Fibroblast of skin of left quadriceps (primary cell): Measurements from ENCODE around the gene TSPAN3.

Experiments
- DNase-seq, 2 experiments: peaks; one replicate each; pipeline ENCODE4 v3.0.0-alpha.2; 2013; ENCODE audit warnings: low read depth in 2 of 2

The TSPAN3 gene

GRCh38 chr15:77009646-77010311 lies 61.1 kb downstream of the TSPAN3 start:
- DNase-seq, result no peak

GRCh38 chr15:77009176-77009575 lies 61.7 kb downstream of the TSPAN3 start:
- no peak for DNase-seq

- DNase-seq, result no peak
These were observed 66.7 kb downstream of the TSPAN3 start for GRCh38 chr15:77004189-77004588.

- DNase-seq, result no peak
These were observed 67.7 kb downstream of the TSPAN3 start for GRCh38 chr15:77002954-77003912.

- no peak for DNase-seq
These were observed 68.5 kb downstream of the TSPAN3 start for GRCh38 chr15:77002436-77002835.

- DNase-seq, result no peak
These were observed 68.9 kb downstream of the TSPAN3 start for GRCh38 chr15:77001966-77002365.

- DNase-seq, result no peak
These were observed 69.6 kb downstream of the TSPAN3 start for GRCh38 chr15:77001351-77001750.

- no peak for DNase-seq
These were observed 70.9 kb downstream of the TSPAN3 start for GRCh38 chr15:76999996-77000395.

GRCh38 chr15:76998663-76999285 lies 72.1 kb downstream of the TSPAN3 start:
- DNase-seq, result no peak

GRCh38 chr15:76996526-76997401 lies 74.1 kb downstream of the TSPAN3 start:
- DNase-seq, result no peak

- no peak for DNase-seq
These were observed 74.8 kb downstream of the TSPAN3 start for GRCh38 chr15:76996076-76996525.

- no peak for DNase-seq
These were observed 75.7 kb downstream of the TSPAN3 start, which contains the start of gene PSTPIP1 for GRCh38 chr15:76994971-76995945. PSTPIP1 (plus strand) TSS chr15:76995126; CDS start chr15:76995574, 448 bp downstream.

GRCh38 chr15:76994496-76994895 lies 76.4 kb downstream of the TSPAN3 start:
- DNase-seq, result no peak

- no peak for DNase-seq
These were observed 76.9 kb downstream of the TSPAN3 start for GRCh38 chr15:76994001-76994400.

GRCh38 chr15:76993114-76993725 lies 77.7 kb downstream of the TSPAN3 start:
- no peak for DNase-seq

GRCh38 chr15:76991741-76992645 lies 78.9 kb downstream of the TSPAN3 start:
- no peak for DNase-seq
